Right forelimb (tissue), 1 donor: Measurements from ENCODE around the gene OR2D2.
"Not testable (repeated sequence)": the region's sequence is repeated elsewhere in the genome, so short reads cannot be mapped to it uniquely, and the experiment has no call there.

ENCODE experiments used
- DNase-seq: peaks from one replicate; pipeline ENCODE4 v3.0.0-alpha.2; 2018

OR2D2 gene

GRCh38 chr11:6876325-6876724, 16.0 kb downstream of the OR2D2 start, which contains the start of gene OR10A4:
Gene OR10A4, plus strand, starts transcription at chr11:6876625. Its CDS starts 23 bp downstream, at chr11:6876648.
- no peak for DNase-seq

- DNase-seq, result no peak
Measured at GRCh38 chr11:6875761-6876160, 16.5 kb downstream of the OR2D2 start.

GRCh38 chr11:6871278-6871677, 21.0 kb downstream of the OR2D2 start:
- DNase-seq, result no peak

GRCh38 chr11:6864438-6864837, 27.9 kb downstream of the OR2D2 start:
- DNase-seq, result no peak

DNA sequence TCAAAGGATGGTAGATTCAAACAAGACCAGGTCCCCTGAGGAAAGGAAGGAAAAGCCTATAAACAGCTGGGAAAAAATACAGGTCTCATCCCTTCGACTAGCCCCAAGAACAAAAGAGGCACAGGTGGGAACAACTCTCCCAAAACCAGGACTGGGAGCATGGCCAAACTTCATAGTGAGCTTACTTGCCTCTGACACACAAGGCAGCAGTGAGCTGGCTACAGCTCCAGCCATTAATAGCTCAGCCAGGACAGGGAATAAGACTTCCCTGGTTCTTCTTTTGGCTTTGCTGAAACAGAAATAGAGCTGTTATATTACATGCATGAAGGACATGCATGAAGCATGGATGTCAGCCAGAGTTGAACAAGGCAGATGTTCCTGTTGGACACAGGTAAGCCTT, 29.3 kb downstream of the OR2D2 start, which contains the start of gene OR10A2:
OR10A2 (plus strand) TSS at position 97 of the 400 bp plus-strand sequence. CDS start 6,698 bp downstream, outside the sequence.
- DNase-seq, result no peak

DNA sequence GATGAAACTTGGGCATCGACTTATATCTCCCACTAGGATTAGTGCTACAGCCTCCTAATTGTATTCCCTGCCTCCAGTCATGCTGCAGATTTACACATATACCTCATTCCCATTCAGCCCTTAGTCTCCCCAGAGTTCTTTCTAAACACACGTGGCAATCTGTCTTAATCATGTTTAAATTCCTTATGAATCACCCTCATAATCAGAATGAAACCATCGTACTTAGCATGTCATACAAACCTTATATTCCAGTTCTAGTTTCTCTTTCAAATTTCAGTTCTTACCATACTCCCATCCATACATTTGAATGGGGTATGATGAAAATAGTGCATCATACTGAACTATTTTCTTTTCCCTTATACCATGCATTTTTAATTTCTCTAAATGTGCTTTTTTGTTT, 35.4 kb downstream of the OR2D2 start:
- DNase-seq, result no peak

- no peak for DNase-seq
Measured at GRCh38 chr11:6855971-6856541, 36.2 kb downstream of the OR2D2 start.

DNA sequence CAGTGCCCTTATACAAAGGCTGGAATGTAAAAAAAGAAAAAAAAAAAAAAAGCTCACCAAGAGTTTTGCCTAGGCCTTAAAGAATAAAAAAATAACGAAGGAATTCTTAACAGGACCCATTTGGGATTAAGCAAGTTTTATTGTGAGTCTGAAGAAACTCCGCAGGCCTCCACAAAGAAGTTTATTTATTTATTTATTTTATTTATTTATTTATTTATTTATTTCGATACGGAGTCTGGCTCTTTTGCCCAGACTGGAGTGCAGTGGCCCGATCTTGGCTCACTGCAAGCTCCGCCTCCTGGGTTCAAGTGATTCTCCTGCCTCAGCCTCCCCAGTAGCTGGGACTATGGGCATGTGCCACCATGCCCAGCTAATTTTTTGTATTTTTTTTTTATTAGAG, 37.5 kb downstream of the OR2D2 start:
- not testable (repeated sequence) for DNase-seq

GRCh38 chr11:6850526-6850925, 41.8 kb downstream of the OR2D2 start:
- DNase-seq, result no peak

GRCh38 chr11:6845383-6845782, 46.9 kb downstream of the OR2D2 start, which contains the start of gene OR10A5:
Gene OR10A5, plus strand, starts transcription at chr11:6845683. Its CDS starts 0 bp downstream, at chr11:6845683.
- no peak for DNase-seq

DNA sequence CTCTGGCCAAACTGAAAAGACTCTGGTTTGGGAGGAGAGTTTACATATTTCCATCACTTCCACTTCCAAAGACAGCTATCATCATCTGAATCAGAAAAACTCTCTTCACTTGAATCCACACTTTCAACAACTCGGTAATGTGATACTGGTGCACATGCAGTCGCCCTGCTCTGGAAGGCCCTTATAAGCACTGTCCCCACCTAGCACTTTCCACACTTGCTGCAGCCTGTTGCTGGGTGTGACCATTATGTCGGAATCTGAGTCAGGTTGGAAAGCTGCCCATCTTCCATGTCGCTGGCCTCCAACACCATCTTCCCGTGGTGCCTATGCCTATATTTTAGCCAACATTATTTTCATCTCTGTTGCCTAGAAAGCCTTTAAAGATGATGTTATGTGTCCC, 47.9 kb downstream of the OR2D2 start:
- DNase-seq, result no peak

DNA sequence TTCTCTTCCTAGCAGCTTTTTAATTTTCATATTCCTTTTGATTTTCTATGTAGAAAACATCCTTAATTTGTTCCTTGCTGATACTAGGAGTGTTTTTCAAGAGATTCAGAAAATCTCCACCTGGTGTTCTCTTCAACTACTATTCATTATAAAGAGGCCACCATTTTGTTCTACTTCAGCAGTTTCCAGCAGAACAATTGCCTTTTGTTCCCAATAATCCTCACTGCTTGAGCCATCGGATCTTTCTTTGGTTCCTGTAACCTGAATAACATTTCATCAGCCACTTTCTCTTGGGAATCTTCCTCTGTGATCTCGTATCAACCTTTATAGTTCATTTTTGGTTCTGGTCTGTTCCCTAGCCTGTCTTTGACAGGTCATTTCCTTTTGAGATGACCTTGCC, 48.6 kb downstream of the OR2D2 start:
- no peak for DNase-seq

- DNase-seq, result no peak
Measured at GRCh38 chr11:6841694-6842093, 50.6 kb downstream of the OR2D2 start.
